Activated CD4-positive, alpha-beta T cell treated with anti-CD3 and anti-CD28 coated beads, Interleukin-2, amount 50 U/mL, for 48 hours (primary cell): ENCODE results near the gene DHRS11.
"Not testable (repeated sequence)": the region's sequence is repeated elsewhere in the genome, so short reads cannot be mapped to it uniquely, and the experiment has no call there.

Experiments used
- DNase-seq, 2 experiments: peaks; one replicate each; pipeline ENCODE4 v3.0.0-alpha.2; 2020

Gene DHRS11

DNA sequence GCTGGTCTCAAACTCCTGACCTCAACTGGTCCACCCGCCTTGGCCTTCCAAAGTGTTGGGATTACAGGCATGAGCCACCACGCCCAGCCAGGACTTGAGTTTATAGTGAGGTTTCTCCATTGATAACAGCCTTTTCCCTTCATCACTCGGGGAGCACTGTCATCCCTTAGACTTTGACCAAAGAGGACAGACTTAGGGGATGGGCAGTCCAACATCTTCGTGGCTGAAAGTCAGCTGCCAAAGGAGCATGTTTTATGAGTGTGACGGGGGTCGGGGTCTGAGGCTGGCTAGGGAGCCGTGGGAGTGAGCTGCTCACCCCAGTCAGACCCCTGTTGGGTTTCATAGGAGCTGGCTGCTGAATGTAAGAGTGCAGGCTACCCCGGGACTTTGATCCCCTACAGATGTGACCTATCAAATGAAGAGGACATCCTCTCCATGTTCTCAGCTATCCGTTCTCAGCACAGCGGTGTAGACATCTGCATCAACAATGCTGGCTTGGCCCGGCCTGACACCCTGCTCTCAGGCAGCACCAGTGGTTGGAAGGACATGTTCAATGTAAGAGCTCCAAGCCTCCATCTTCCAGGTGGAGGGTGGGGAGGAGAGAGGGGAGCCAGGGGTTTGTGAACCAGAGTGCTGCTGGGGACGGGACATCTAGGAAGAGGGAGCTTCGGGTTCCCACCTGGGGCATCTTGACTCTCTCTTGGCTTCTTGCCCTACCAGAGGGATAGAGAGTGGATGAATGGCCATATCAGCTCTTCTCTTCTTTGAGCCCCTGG lies 3.1 kb downstream of the DHRS11 start:
- DNase-seq, result no peak

- no peak for DNase-seq
These were observed 5.5 kb downstream of the DHRS11 start for GRCh38 chr17:36597226-36597625.

GRCh38 chr17:36597866-36598777 lies 6.4 kb downstream of the DHRS11 start:
- DNase-seq, result no peak

DNA sequence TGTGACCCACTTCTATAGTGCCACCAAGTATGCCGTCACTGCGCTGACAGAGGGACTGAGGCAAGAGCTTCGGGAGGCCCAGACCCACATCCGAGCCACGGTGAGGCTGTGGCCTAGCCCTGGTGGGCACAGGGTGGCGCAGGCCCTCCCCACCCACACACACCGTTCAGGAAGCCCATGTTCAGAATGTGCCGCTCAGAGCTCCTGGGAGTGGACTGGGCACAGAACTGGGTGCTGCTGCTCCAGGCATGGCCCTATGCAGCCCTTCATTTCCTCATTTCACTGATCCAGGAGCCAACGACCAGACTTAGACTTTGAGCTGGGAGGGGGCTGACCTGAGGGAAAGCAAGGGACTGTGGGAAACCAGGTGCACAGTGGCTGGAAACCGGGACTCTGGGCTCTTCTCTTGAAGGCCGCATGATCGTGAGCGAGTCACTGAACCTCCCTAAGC lies 7.3 kb downstream of the DHRS11 start:
- DNase-seq, result no peak

- no peak for DNase-seq
These were observed 8.0 kb downstream of the DHRS11 start for GRCh38 chr17:36599546-36600250.

DNA sequence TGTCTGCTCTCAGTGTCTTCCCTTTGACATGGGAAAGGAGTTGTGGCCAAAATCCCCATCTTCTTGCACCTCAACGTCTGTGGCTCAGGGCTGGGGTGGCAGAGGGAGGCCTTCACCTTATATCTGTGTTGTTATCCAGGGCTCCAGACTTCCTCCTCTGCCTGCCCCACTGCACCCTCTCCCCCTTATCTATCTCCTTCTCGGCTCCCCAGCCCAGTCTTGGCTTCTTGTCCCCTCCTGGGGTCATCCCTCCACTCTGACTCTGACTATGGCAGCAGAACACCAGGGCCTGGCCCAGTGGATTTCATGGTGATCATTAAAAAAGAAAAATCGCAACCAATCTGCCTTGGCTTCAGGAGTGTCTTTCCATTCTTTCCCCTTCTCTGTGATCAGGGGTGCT lies 8.8 kb downstream of the DHRS11 start:
- no peak for DNase-seq

DNA sequence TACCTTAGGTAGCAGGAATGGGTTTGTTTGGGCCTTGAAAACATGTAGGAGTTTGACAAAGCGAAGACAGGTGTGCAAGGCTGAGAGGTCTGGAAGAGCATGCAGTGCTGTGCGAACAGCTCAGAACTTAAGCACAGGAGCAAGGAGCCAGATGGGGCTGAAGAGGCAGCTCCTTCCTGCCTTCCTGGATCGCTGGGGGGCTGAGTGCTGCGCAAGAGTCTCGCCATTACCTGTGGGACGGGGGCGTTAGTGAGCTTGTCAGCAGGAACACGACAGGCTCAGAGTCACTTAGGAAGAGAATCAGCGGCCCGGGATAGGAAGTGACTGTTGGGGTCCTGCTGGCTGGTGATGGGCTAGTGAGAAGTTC lies 9.2 kb downstream of the DHRS11 start:
- no peak for DNase-seq

- DNase-seq, result peak; percentile 92 to 94
These were observed 9.8 kb downstream of the DHRS11 start, which contains the start of gene MRM1 for GRCh38 chr17:36601303-36602029. TSS of gene MRM1 (plus strand) at chr17:36601583. CDS start at chr17:36601811, 228 bp downstream.

DNA sequence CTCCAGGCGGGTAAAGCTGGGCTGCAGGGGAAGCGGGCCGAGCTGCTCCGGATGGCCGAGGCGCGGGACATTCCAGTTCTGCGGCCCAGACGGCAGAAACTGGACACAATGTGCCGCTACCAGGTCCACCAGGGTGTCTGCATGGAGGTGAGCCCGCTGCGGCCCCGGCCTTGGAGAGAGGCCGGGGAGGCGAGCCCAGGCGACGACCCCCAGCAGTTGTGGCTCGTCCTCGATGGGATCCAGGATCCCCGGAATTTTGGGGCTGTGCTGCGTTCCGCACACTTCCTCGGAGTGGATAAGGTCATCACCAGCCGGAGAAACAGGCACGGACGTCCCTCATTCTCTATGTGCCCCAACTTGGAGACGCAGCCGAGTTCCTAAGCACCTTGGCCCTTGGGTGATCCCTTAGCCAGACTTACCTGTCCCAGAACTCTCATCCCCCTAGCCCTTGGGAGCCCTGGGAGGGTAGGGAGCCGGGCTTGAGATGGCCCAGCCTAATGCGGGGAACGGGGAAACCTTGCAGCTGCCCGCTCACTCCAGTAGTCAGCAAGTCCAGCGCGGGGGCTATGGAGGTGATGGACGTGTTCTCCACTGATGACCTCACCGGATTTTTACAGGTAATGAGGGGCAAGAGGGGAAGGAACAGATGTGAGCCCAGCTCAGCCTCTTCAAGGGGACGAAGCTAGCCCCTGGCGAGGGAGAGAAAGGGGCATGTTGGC lies 10.5 kb downstream of the DHRS11 start:
- peak; percentile 28 for DNase-seq

DNA sequence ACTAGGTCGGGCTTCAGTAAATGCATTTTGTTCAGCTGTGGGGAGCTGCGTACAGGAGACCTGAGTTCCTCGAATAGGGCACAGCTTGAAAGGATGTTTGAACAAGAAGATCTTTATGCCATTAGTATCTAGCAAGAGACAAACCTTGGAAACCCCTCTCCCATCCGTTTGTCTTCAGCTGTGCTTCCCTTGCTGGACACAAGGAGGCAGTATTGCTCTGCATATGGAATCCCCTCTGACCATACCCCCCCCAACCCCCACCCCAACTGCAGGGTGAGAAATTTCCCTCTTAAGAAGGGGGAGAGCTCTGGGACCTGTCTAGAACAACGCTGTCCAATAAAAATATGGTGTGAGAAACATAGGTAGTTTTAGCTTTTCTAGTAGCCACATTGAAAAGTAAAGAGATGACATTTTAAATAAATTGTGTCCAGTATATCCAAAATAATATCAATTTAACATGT lies 11.3 kb downstream of the DHRS11 start:
- peak; percentile 73 to 77 for DNase-seq

- DNase-seq, result not testable (repeated sequence)
These were observed 13.3 kb downstream of the DHRS11 start for GRCh38 chr17:36605028-36605427.

DNA sequence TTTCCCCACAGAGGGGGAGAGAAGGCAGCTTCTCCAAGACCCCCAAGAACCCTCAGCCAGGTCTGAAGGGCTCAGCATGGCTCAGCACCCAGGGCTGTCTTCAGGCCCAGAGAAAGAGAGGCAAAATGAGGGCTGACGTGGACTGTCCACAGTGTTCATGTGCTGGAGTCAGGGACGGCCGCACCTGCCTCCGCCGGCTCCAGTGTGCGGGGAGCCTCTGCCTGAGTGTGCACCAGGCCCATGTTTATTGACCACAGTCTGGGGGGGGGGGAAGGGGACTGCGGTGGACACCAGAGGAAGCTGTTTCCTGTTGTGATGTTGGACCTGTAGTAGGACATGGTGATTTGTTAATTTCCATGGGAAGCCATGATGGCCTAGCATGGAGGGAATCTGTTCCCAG lies 16.6 kb downstream of the DHRS11 start:
- DNase-seq, result no peak

GRCh38 chr17:36608794-36609497 lies 17.3 kb downstream of the DHRS11 start:
- no peak for DNase-seq

DNA sequence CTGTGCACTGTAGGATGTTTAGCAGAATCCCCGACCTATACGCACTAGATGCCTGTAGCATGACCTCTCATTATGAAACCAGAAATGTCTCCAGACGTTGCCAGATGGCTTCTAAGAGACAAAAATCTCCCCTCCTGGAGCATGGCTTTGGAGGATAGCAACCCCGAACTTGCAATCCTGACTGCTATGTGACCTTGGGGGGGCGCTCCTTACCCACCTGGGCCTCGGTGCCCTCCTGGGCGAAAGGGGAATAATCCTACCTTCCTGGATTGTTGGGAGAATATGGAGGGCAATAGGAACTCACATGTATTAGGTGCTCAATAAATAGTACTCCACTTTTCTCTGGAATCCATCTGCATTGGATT lies 17.8 kb downstream of the DHRS11 start:
- no peak for DNase-seq

GRCh38 chr17:36610474-36610873 lies 18.8 kb downstream of the DHRS11 start:
- DNase-seq, result no peak

DNA sequence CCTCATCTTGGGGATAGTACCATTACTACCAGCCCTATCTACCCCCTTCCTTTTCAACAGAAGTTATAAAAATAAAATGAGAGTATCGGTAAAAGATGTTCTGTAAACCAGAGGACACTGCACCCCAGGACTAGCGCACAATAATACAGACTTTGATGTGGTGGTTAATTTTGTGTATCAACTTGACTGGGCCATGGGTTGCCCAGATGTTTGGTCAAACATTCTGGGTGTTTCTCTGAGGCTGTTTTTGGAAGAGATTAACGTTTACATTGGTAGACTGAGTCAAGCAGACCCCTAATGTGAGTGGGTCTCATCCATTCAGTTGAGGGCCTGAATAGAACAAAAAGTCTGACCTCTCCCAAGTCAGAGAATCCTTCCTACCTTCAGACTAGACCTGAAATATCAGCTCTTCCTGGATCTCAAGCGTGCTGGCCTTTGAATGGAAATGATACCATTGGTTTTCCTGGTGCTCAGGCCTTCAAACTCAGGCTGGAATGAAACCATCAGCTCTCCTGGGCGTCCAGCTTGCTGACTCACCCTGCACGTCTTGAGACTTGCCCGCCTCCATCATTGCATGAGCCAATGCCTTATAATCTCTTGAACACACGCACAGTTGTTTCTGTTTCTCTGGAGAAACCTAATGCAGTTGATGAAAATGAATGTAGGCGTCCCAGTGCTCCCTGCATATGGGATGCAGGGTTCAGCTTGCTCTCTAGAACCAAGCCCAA lies 19.8 kb downstream of the DHRS11 start:
- no peak for DNase-seq

DNA sequence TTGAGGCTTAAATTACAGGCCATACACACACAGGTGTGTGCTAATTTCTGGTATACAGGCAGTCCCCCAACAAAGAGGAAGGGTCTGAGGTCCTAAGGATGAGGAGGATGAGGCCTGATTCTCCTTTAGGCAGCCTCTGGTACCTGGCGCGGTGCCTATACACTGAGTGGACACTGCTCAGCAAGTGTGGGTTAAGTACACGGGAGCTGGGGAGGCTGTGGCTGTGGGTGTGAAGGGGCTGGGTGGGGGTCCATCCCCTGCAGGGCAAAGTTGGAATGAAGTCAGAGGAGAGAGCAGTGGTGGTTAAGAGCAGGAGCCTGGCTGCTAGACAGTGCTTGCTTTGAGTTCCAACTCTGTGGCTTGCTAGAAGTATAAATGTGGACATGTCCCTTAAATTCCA lies 20.6 kb downstream of the DHRS11 start:
- no peak for DNase-seq

DNA sequence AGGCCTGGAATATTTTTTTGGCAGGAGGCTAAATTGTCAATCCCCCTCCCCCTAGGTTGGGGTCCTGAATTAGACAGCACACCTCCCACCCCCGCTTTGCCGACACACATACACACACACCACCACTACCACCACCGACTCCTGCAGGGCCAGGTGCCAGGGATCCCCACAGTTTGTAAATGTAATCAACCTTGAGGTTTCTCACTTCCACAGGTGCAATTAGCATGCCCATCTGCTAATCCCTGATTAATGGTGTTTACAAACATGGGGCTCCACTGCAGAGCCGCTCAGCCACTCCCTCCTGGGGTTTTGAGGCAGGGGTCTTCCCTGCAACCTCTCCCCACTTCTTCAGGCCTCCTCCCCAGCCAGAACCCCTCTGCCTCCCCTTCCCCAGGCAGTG lies 21.5 kb downstream of the DHRS11 start:
- no peak for DNase-seq

- DNase-seq, result no peak
These were observed 22.4 kb downstream of the DHRS11 start for GRCh38 chr17:36614081-36614480.

DNA sequence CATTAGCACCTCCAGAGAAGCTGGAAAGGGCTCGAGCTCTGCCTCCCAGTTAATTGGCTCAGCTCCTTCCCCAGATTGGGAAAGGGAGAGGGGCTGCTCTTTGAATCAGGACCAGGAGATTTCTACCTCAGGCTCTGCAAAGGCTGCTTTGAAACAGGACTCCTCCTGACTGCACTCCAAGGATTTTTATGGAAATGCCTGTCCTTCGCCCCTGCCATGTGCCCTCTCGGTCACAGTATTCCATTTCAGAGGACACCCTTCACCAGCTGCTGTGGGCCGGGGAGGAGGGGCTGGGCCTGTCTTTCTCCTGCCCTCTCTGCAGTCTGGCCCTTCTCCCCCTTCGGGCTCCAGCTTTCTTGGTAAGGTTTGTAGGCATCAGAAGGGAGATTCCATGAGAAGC lies 23.3 kb downstream of the DHRS11 start:
- DNase-seq, result no peak
